Esophagus (tissue), 2 donors: ENCODE results near the gene HKDC1. TPM values are rescaled to one million over a fixed set of nuclear protein-coding genes. Genes with fewer than 3 reads are reported as not detected.
A peak's percentile ranks its signal among the peaks of the same experiment; 100 is the strongest.

ENCODE experiments used
- H3K27ac ChIP-seq, 2 donors: one replicate each; pipeline ENCODE4 v1.5.1; 2013; ENCODE audit warnings: low read depth in 2 of 2, mild to moderate bottlenecking in 2 of 2, inconsistent platforms in 1 of 2, low read length in 1 of 2, moderate library complexity in 1 of 2
- H3K27me3 ChIP-seq, 2 donors: one replicate each; pipeline ENCODE4 v1.6.1; 2013; ENCODE audit warnings: low read length in 2 of 2, control low read depth in 1 of 2, mild to moderate bottlenecking in 1 of 2; ENCODE audit not compliant: insufficient read depth in 2 of 2, control insufficient read depth in 1 of 2
- H3K36me3 ChIP-seq, 2 donors: one replicate each; pipeline ENCODE4 v1.6.1; 2013; ENCODE audit warnings: low read length in 1 of 2; ENCODE audit not compliant: control insufficient read depth in 2 of 2, insufficient read depth in 2 of 2
- H3K4me1 ChIP-seq, 2 donors: one replicate each; pipeline ENCODE4 v1.6.1; 2013; ENCODE audit warnings: low read length in 1 of 2; ENCODE audit not compliant: control insufficient read depth in 2 of 2, insufficient read depth in 2 of 2
- H3K4me3 ChIP-seq, 2 donors: one replicate each; pipeline ENCODE4 v1.5.1; 2013; ENCODE audit warnings: low read length in 2 of 2, mild to moderate bottlenecking in 2 of 2, low read depth in 1 of 2, moderate library complexity in 1 of 2
- H3K9me3 ChIP-seq, 2 donors: one replicate each; pipeline ENCODE4 v1.6.1; 2013; ENCODE audit warnings: mild to moderate bottlenecking in 2 of 2, low read depth in 1 of 2, low read length in 1 of 2, moderate library complexity in 1 of 2; ENCODE audit not compliant: control insufficient read depth in 2 of 2, insufficient read depth in 1 of 2
- WGBS, 2 donors: extraction: QIAGEN DNeasy Blood & Tissue Kit; methylation state at CpG; one replicate each; pipeline ENCODE4 v1.1.7; 2013; 5-methylcytosine and 5-hydroxymethylcytosine counted together
- polyA plus RNA-seq, 2 donors: library from polyadenylated mRNA; stranded (reverse); fragments of 200-250 nt; gene quantifications; one replicate each; pipeline ENCODE4 v1.2.3, GENCODE V29; 2013
- donor health status: healthy with polysubstance abuse.
- donor health status: Bipolar disorder and iron deficiency.

The HKDC1 gene
- polyA plus RNA-seq, 2 donors: 0.12 TPM

DNA sequence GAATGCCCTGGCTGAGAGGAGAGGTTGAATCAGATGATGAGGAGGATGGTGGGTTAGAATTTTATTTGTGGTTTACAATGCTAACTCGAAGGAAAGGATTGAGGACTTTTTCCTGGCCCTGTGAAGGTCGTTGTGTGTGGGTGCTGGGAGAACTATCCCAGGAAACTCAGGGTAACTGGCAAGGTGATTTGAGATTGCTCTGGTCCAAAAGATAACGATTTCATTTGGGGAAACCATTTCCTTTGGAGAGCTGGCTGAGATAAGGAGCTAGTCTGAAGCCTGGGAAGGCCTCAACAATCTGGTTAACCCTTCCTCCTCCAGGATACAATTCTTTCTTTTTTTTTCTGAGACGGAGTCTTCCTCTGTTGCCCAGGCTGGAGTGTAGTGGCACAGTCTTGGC, 91.2 kb downstream of the HKDC1 start:
- Histone ChIP-seq H3K27ac (no peak overlapping the region), H3K9me3 (no peaks in the 10 kb centered on the region), H3K4me1 (no peaks in the 10 kb centered on the region), H3K4me3 (no peak overlapping the region), H3K36me3 (no peaks in the 10 kb centered on the region), H3K27me3 (no peaks in the 10 kb centered on the region)
- WGBS, 2 donors: 43 to 53% methylated on average over 4 of the region's 4 CpGs

- no peak overlapping the region for H3K4me3 ChIP-seq
- 74 to 82% methylated on average over 4 of the region's 4 CpGs for WGBS, 2 donors
- H3K4me1 ChIP-seq: peaks cover 0 to 7% of the 10 kb centered on the region in 2 donors
- H3K27ac ChIP-seq: no peak overlapping the region
- no peaks in the 10 kb centered on the region for H3K9me3 ChIP-seq
- H3K36me3 ChIP-seq: no peaks in the 10 kb centered on the region
- no peaks in the 10 kb centered on the region for H3K27me3 ChIP-seq
Observed at GRCh38 chr10:69312528-69312927, 92.4 kb downstream of the HKDC1 start.

DNA sequence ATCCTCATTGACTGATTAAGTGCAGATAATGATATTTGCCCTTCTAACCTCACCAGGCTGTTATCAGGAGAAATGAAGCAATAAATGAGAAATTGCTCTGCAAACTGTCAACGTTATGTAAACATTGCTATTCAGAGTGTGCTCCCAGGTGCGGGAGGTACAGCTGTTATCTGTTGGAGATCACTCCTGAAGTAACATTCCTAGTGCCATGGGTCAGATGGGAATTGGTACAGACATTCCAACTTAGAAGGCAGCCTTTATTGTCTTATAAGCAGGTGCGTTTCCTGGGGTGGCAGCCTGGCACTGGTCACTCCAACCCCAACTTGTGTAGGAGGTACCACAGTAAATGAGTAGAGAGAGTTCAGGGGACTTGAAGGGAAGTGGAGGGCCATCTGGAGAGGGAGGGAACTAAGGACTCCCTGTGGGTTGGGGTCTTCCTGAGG, 95.0 kb downstream of the HKDC1 start:
- WGBS, 2 donors: 70 to 88% methylated on average over 3 of the region's 3 CpGs
- peaks cover 1 to 11% of the 10 kb centered on the region in 2 donors for H3K4me1 ChIP-seq

DNA sequence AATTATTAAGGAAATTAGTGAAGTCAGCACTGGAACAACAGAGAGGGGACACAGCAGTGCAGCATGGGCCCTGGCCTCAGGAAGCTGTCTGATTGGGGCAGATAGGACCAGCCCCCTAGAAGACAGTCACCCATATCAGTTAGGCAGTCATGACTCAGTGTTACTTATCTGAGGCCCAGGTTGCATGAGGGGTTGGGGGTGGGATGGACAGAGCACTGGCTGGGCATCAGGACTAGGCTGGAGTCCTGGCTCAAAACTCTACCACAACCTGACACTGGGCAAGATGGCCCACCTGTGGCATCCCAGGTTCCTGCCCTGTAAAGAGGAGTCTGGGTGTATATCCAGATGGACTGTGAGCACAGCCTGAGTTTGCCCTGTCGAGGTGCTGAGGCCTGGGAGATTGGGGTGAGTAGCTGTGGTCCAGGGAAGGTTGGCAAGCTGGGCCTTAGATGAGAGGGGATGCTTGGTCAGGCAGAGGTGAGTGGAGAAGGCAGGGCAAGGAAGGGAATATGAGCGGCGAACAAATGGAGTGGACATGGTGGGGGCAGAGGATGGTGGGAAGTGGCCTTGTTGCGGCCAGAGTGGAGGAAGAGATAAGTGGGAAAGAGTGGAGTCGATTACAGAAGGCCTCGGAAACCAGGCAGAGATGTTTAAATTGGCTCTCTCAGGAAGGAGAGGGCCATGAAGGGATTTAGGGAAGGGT, 95.6 kb downstream of the HKDC1 start:
- Histone ChIP-seq H3K4me1 (peaks cover 4 to 17% of the 10 kb centered on the region in 2 donors), H3K4me3 (no peak overlapping the region), H3K9me3 (no peaks in the 10 kb centered on the region), H3K27ac (peak overlapping the region; percentile 5 to 70), H3K36me3 (no peaks in the 10 kb centered on the region), H3K27me3 (no peaks in the 10 kb centered on the region)
- 87 to 90% methylated on average over 6 of the region's 6 CpGs for WGBS, 2 donors

More for the DNA sequence above, 95.0 kb downstream of the HKDC1 start:
- Histone ChIP-seq H3K36me3 (no peaks in the 10 kb centered on the region), H3K27ac (no peak overlapping the region), H3K27me3 (no peaks in the 10 kb centered on the region), H3K4me3 (no peak overlapping the region), H3K9me3 (no peaks in the 10 kb centered on the region)

DNA sequence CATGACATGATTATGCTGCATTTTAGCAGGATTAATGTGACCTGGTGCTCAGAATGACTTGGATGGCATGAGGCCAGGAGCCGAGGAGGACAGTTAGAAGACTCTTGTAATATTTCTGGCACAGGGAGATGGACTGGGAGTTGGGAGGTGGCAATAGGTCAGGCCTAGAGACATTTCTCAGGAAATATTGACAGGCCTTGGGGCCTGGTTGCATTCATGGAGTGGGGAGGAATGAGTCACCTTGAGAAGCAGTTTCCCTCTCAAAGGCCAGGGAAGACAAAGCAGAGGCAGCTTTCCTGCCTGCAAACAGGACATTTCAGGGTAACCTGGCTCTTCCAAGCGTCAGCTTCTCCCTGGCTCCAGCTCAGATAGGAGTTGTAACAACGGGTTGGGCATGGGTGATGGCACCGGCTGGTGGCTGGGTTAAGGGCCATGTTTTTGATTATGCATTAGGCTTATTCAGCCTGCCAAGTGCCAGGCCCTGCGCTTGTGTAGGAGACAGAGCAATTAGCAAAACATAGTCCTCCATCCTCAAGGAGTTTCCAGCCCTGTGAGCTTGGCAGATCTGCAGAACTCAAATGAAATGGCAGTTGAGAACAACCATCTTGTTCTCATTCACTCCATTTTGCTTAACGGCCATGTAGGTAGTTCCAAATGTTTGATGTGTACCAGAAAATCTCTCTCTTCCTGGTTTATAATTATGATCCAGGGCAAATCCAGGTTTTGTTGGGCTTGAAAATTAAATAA, 96.4 kb downstream of the HKDC1 start:
- Histone ChIP-seq H3K27ac (peak overlapping the region; percentile 55 to 70), H3K27me3 (no peaks in the 10 kb centered on the region), H3K4me1 (peaks cover 9 to 23% of the 10 kb centered on the region in 2 donors), H3K4me3 (no peak overlapping the region), H3K9me3 (no peaks in the 10 kb centered on the region), H3K36me3 (no peaks in the 10 kb centered on the region)
- WGBS, 2 donors: 51 to 60% methylated on average over 6 of the region's 6 CpGs

Other genes with a start within 250 kb of the HKDC1 start
- gene KIFBP, start 231.5 kb upstream of the HKDC1 start, polyA plus RNA-seq: 10 to 100 TPM in 1 of 2 donors, 1 to 10 TPM in 1; 7.1 to 10.3 TPM
- 10 to 100 TPM in 1 of 2 donors, 1 to 10 TPM in 1; 7.3 to 14.9 TPM for gene SRGN, start 132.2 kb upstream of the HKDC1 start, polyA plus RNA-seq
- gene VPS26A, start 96.2 kb upstream of the HKDC1 start, polyA plus RNA-seq: 10 to 100 TPM; 25.5 to 33.1 TPM
- 10 to 100 TPM; 23.6 to 40.1 TPM for gene SUPV3L1, start 40.1 kb upstream of the HKDC1 start, polyA plus RNA-seq
- gene HK1, start 58.2 kb downstream of the HKDC1 start, polyA plus RNA-seq: 100 to 1,000 TPM in 1 of 2 donors, 10 to 100 TPM in 1; 52.1 to 105 TPM
- gene TACR2, start 196.6 kb downstream of the HKDC1 start, polyA plus RNA-seq: 1 to 10 TPM; 5.8 to 9.6 TPM
- gene TSPAN15, start 231.1 kb downstream of the HKDC1 start, polyA plus RNA-seq: 10 to 100 TPM in 1 of 2 donors, 1 to 10 TPM in 1; 8.0 to 23.8 TPM